ENCODE data around the gene UNC13C.

Gene UNC13C

GRCh38 chr15:54481819-54482218, 503.6 kb downstream of the UNC13C start:
- no peak for DNase-seq (ENCODE audit: low spot score)

DNA sequence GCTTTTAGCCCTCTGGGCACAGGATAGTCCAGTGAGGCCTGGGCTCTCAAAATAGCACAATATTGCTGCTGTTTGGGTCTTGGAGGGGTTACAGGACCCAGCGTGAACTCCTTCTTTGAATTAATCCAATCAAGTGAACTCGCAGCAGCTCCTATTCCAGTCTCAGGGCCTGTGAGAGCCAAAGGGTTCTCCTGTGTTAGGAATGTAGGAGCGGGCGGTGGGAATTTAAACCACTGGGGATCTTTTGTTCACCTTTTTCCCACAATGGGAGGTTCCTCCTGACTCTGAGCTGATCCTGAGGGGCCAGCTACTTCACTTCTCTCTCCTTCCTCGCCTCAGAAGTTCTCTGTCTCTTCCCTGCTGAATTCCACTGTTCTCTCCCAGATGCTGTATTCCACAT, 504.0 kb downstream of the UNC13C start:
- no peak for DNase-seq (ENCODE audit: low spot score)

- DNase-seq (ENCODE audit: low spot score), result no peak
Observed at GRCh38 chr15:54500330-54500729, 522.1 kb downstream of the UNC13C start.

DNA sequence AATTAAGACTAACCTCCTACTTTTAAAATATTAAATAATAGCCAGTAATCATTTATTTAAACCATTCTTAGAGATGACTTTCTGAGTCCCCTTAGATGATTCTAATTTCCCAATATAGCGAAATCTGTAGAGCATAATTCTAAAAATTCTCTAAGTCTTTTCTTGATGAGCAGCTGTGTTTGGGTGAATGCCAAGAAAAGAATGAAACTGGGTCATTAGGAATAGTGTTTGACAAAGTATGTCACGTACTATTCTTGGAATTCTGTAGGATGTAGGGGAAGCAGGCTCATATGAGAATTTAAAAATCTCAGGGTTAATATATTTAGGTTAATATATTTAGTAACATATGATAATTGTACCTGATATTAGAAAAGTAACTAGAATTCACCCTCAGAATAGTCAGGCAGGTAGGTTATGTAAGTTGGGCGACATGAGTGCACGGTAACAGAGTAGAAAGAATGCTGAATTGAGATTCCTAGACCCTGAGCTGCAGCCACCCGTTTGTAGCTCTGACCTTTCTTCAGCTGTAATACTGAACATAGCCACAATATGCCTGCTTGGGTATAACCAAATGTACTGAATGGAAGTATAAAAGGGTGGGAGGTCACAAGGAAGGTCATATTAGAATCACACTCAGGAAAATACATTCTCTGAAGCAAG, 524.3 kb downstream of the UNC13C start:
- DNase-seq (ENCODE audit: low spot score), result no peak

- DNase-seq (ENCODE audit: low spot score), result no peak
Observed at GRCh38 chr15:54504695-54505094, 526.5 kb downstream of the UNC13C start.

- no peak for DNase-seq (ENCODE audit: low spot score)
Observed at GRCh38 chr15:54506977-54507524, 528.8 kb downstream of the UNC13C start.

DNA sequence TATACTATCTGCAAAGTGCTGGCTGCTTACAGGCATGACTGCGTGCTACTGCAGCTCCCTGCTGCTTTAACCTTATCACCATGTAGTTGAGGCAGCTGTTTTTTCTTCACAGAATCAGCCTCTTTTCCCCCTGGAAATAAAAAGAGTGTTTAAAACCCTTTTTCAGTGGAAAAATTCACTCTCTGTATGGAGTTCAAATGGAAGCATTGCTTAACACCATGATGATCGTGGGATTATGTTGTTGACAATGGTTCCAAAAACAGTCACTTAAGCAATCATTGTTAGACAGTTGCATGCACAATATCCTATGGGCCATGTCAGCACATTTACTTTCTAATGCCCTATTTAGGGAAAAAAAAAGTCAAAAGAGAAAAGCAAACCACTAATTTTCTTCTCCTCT, 536.4 kb downstream of the UNC13C start:
- DNase-seq (ENCODE audit: low spot score), result no peak

DNA sequence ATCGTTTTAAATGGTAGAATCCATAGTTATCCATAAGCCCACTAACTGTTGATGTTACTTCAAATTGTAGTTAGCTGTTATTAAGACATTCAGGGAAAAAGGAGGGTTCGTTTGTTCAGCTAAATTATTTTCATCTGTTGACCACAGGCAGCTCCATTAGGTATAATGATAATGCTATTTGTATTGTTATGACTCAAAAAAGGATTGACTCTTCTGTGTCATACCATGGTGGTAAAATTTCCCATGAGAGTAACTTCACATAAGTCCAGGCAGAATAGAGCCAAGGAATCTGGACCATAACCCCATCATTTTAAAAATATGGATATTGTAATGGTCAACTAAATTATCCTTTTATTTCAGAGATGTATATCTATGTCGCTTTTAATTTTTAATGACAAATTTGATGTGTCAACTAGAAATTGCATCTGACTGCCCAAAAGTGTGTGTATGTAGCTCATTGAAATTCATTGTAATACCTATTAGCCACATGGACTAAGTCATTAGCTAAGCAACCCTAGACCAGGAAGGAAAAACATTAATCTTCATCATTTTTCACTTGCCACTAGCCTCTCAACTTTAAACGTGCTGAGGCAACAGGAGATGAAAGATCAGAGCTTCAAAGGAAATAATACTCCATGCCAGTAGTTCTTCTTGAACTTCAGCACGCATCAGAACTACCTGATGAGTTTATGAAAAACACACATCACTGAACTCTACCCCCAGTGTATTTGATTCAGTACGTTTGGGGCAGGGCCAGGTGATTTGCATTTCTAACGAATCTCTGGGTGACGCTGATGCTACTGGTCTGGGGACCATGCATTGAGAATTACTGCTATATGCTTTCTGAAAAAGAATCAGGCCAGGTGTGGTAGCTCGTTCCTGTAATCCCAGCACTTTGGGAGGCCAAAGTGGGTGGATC, 537.7 kb downstream of the UNC13C start:
- DNase-seq (ENCODE audit: low spot score), result no peak

- no peak for DNase-seq (ENCODE audit: low spot score)
Observed at GRCh38 chr15:54517366-54517765, 539.1 kb downstream of the UNC13C start.

DNA sequence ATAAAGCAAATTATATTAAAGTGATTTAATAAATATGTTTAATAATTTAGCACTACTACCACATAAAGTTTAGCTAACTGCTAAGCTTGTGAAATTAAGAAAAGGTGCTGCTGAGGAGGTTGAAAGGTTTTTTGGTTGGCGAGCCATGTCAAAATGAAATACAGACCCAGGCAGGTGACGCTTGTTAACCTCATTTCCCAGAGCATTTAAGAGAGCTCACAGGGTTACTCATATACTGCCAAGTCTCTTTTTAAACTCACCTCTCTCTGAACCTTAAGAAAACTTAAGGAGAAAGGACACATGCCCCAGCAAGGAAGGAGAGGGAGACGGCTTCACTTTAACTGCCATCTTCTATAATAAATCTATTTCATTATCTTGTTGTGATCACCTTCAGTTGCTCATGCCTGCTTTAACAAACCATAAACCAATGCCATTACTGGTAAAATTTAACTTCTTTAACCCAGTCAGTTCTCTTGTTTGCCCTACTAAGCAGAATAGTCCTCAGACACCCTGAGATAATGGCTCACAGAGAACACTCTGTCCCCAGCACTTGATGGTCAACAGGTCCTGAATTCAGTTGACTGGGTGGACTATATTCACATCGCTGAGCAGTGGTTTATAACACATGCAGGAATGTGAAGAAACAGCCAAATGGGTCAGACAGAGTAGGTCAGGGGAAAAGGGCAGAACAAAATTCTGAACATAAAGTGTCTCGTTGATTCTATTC, 540.1 kb downstream of the UNC13C start:
- DNase-seq (ENCODE audit: low spot score), result no peak

GRCh38 chr15:54519577-54519976, 541.3 kb downstream of the UNC13C start:
- no peak for DNase-seq (ENCODE audit: low spot score)

GRCh38 chr15:54520616-54521015, 542.4 kb downstream of the UNC13C start:
- DNase-seq (ENCODE audit: low spot score), result no peak

GRCh38 chr15:54521206-54521605, 543.0 kb downstream of the UNC13C start:
- no peak for DNase-seq (ENCODE audit: low spot score)

DNA sequence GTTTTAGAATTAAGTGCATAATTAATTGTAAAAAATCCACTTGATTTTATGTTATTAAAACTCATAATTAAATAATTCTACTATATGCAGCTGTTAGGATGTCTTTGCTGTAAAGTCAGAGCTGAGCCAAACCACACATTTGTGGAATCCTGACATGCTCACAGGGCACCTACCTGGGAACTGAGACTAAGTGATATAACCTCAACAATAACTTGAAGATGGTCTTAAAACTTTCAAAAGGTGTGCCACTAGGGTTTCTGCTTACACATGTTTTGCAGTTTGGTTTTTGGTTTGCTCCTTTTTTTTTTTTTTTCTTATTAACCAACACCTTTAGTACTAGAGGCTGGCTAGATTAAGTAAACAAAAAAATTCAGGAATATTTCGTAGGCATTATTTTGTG, 549.8 kb downstream of the UNC13C start:
- DNase-seq (ENCODE audit: low spot score), result no peak

DNA sequence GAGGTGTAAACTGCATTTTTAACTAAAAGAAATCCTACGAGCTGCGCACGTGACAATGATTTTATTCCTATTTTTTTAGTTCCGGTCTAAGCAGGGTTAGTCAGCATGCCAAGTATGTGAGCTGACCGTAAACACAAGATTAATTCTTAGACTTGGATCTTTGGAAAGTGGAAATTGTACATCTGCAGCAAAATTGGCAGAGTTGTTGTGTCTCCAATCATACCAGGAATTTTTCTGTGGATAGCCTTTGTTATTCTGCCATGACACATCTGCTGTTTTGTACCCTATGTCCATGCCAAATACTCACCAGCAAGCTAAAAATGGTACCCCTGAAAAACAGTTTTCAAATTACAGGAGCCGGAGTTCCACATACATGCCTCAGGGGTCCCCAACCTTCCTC, 562.5 kb downstream of the UNC13C start:
- no peak for DNase-seq (ENCODE audit: low spot score)

GRCh38 chr15:54547491-54547890, 569.2 kb downstream of the UNC13C start:
- no peak for DNase-seq (ENCODE audit: low spot score)

- DNase-seq (ENCODE audit: low spot score), result no peak
Observed at GRCh38 chr15:54550954-54551353, 572.7 kb downstream of the UNC13C start.

DNA sequence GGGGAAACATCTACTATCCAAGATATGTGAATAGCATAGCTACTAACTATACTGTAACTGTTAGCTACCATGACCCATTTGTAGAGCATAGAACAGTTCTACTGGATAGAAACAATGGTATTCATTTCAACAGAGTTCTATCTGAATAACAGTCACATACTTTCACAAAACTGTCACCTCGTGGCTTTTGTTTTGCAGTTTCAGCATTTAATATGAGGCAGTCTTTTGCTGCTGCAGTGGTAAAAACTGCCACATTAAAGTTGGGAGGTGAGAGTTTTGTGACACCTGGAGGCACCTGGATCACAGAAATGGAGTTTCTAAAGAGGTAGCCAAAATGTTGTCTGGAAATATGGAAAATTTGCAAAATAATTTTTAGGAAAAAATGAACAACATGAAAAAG, 578.0 kb downstream of the UNC13C start:
- no peak for DNase-seq (ENCODE audit: low spot score)

GRCh38 chr15:54559405-54560069, 581.3 kb downstream of the UNC13C start:
- DNase-seq (ENCODE audit: low spot score), result no peak

DNA sequence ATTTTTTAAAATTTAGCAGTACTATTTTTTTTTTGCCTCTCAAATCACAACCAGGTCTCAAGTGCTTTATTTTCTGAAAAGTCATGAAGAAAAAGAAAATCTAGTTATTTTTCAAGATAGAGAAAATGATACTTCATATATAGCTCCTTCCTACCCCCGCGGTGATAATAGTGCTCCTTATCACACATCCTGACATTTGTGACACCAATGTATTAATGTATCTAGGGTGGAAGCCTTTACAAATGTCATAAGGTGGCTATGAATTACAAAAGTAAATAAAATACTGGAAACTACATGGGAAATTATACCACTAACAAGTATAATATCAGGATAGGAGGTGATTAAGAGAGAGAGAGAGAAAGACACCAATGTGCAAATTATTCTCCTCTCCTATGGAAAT, 582.2 kb downstream of the UNC13C start:
- no peak for DNase-seq (ENCODE audit: low spot score)

DNA sequence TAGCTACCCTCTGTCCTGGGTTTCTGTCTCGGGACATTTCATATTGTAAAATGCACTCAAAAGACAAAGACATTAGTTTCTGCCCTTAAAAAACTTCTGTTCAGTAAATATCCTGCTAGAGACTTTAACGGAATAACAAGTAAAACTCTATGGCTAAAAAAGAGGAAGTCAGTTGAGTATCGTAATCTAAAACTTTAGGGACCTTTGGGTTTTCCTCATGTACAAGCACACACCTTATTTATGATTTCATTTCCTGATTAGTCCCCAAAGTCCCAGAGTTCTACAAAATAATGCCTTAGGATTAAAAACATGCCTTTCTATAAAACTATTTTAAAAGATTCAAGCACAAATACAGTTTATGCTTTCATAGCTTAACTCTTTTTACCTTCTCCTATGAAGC, 585.9 kb downstream of the UNC13C start:
- DNase-seq (ENCODE audit: low spot score), result no peak

DNA sequence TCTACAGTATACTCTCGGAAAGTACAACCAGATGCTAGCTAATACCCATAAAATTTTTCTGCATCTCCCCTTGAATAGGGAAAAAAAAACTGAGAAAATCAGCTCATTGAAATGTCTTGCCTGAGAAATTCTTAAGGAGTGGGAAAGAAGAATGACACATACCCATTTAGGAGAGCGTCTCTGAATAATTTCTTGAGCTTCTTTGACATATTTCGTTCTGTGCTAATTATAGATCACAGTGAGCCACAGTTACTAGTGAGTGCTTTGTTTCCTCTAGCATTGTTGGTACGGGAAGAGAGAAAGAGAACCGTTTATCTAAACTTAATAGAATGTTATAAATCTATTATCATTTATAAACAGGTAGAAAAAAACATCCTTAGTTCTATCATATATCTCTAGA, 588.4 kb downstream of the UNC13C start:
- no peak for DNase-seq (ENCODE audit: low spot score)
